Body of pancreas (tissue), 4 donors: ENCODE measurements around the gene SLC4A5. TPM values are rescaled to one million over a fixed set of nuclear protein-coding genes. Genes with fewer than 3 reads are reported as not detected.

ENCODE experiments used
- ATAC-seq: fragments of 150-250 bp; one replicate; pipeline ENCODE4 v1.9.1; 2016
- DNase-seq, 4 donors: peaks; one replicate each; pipeline ENCODE4 v3.0.0-alpha.2; 2019
- H3K27ac ChIP-seq, 4 donors: fragments of 200-600 bp; sonication (generic); 1 replicate in 3 of 4; 2 replicates in 1 of 4; pipeline versions ENCODE4 v1.5.1 to v1.6.1; 2016 to 2019; ENCODE audit warnings: mild to moderate bottlenecking in 1 of 4, mixed read lengths in 1 of 4, moderate library complexity in 1 of 4
- H3K27me3 ChIP-seq, 2 donors: fragments of 200-600 bp; sonication (generic); one replicate each; pipeline ENCODE4 v1.6.0; 2016; ENCODE audit warnings: mild to moderate bottlenecking in 1 of 2
- H3K36me3 ChIP-seq, 2 donors: fragments of 200-600 bp; sonication (generic); replicated peaks in 1 of 2; 2 replicates each; pipeline ENCODE4 v1.5.1; 2016; ENCODE audit warnings: low read depth in 2 of 2; ENCODE audit not compliant: insufficient read depth in 1 of 2
- H3K4me1 ChIP-seq: fragments of 200-600 bp; sonication (generic); one replicate; pipeline ENCODE4 v1.6.0; 2016
- H3K4me3 ChIP-seq, 2 donors: fragments of 200-600 bp; sonication (generic); 1 replicate in 1 of 2; 2 replicates in 1 of 2; pipeline ENCODE4 v1.5.1; 2016 to 2019
- H3K9me3 ChIP-seq, 3 donors: fragments of 200-600 bp; sonication (generic); 1 replicate in 2 of 3; 2 replicates in 1 of 3; pipeline ENCODE4 v1.5.1; 2016
- CTCF ChIP-seq, 7 experiments: fragments of 450-650 bp in 4 of 7; fragments of 200-600 bp in 3 of 7; sonication (generic) in 3 of 7; IDR thresholded peaks; one replicate each; pipeline ENCODE4 v1.5.1; 2016 to 2019; ENCODE audit warnings: antibody characterized with exemption in 7 of 7
- POLR2A ChIP-seq, 3 donors: fragments of 450-650 bp; IDR thresholded peaks; one replicate each; pipeline ENCODE4 v1.6.1; 2016; ENCODE audit warnings: antibody characterized with exemption in 3 of 3, mild to moderate bottlenecking in 2 of 3
- WGBS, 2 donors: methylation state at CpG; one replicate each; pipeline ENCODE4 v1.1.5; 2017; 5-methylcytosine and 5-hydroxymethylcytosine counted together
- intact Hi-C: fragments of 100-400 bp; cut with DNase I; formaldehyde crosslinking; loops from one replicate; pipeline ENCODE4 v1.15.1; 2023
- total RNA-seq, 2 donors: library from RNA; depleted of rRNA; stranded (reverse); fragments of >200 nt; gene quantifications; one replicate each; pipeline ENCODE4 v1.1.0, GENCODE V29; 2016

The SLC4A5 gene
- total RNA-seq, 2 donors from 2014 or later: 2.3 to 8.3 TPM

GRCh38 chr2:74186038-74186437 is 157.2 kb downstream of the SLC4A5 start:
- no peak for ATAC-seq
- peak overlapping the region in 1 of 4 donors; percentile 68 for H3K27ac ChIP-seq
- intact Hi-C loops: no loop called here
- WGBS, 2 donors: 72 to 90% methylated on average over 9 of the region's 9 CpGs
- H3K4me3 ChIP-seq: no peak overlapping the region
- DNase-seq: peak in 1 of 4 donors; percentile 71
- H3K36me3 ChIP-seq: no peaks in the 10 kb centered on the region
- peaks cover 2% of the 10 kb centered on the region for H3K4me1 ChIP-seq
- no peak for TF ChIP-seq CTCF (IDR thresholded peaks at IDR 0.05)
- peak in 1 of 3 donors; percentile 8 for TF ChIP-seq POLR2A (IDR thresholded peaks at IDR 0.05)
- H3K9me3 ChIP-seq: no peaks in the 10 kb centered on the region
- no peaks in the 10 kb centered on the region for H3K27me3 ChIP-seq

- Histone ChIP-seq H3K36me3 (no peaks in the 10 kb centered on the region), H3K4me1 (peaks cover 5% of the 10 kb centered on the region), H3K9me3 (no peaks in the 10 kb centered on the region), H3K27me3 (no peaks in the 10 kb centered on the region), H3K4me3 (no peak overlapping the region), H3K27ac (no peak overlapping the region)
- WGBS, 2 donors: 73 to 75% methylated on average over 2 of the region's 2 CpGs
- ATAC-seq (no peak), DNase-seq (no peak)
- TF ChIP-seq CTCF (IDR thresholded peaks at IDR 0.05) (no peak), POLR2A (IDR thresholded peaks at IDR 0.05) (no peak)
- intact Hi-C loops: no loop called here
Measured at GRCh38 chr2:74183878-74184277, 159.3 kb downstream of the SLC4A5 start.

GRCh38 chr2:74181739-74182138 is 161.5 kb downstream of the SLC4A5 start:
- ATAC-seq: no peak
- TF ChIP-seq POLR2A (IDR thresholded peaks at IDR 0.05) (peak in 1 of 3 donors; percentile 22), CTCF (IDR thresholded peaks at IDR 0.05) (no peak)
- peak in 2 of 4 donors; percentile 13 to 75 for DNase-seq
- intact Hi-C loops: no loop called here
- Histone ChIP-seq H3K4me3 (no peak overlapping the region), H3K27me3 (no peaks in the 10 kb centered on the region), H3K36me3 (no peaks in the 10 kb centered on the region), H3K9me3 (no peaks in the 10 kb centered on the region), H3K4me1 (peaks cover 11% of the 10 kb centered on the region), H3K27ac (peak overlapping the region in 1 of 4 donors; percentile 56)
- WGBS, 2 donors: 62 to 76% methylated on average over 7 of the region's 7 CpGs

- H3K27ac ChIP-seq: peak overlapping the region in 3 of 4 donors; percentile 7 to 97 (median 92)
- peak in 1 of 4 donors; percentile 26 for DNase-seq
- no peaks in the 10 kb centered on the region for H3K36me3 ChIP-seq
Measured at GRCh38 chr2:74179063-74179865, 164.0 kb downstream of the SLC4A5 start.

More at GRCh38 chr2:74179063-74179865, 164.0 kb downstream of the SLC4A5 start:
- intact Hi-C loops: no loop called here
- TF ChIP-seq POLR2A (IDR thresholded peaks at IDR 0.05) (no peak), CTCF (IDR thresholded peaks at IDR 0.05) (peak in 6 of 7 experiments; percentile 17 to 86 (median 38))
- H3K27me3 ChIP-seq: no peaks in the 10 kb centered on the region
- H3K4me3 ChIP-seq: peak overlapping the region in 1 of 2 donors; percentile 100
- ATAC-seq: peak; percentile 23
- 48 to 51% methylated on average over 25 of the region's 25 CpGs for WGBS, 2 donors
- H3K9me3 ChIP-seq: no peaks in the 10 kb centered on the region
- peaks cover 21% of the 10 kb centered on the region for H3K4me1 ChIP-seq
